K562 (cell line): ENCODE results near the gene FSTL3. TPM values are rescaled to one million over a fixed set of nuclear protein-coding genes. Genes with fewer than 3 reads are reported as not detected.

ENCODE experiments used
- CBFA2T3 ChIP-seq: fragments of 450-650 bp; IDR thresholded peaks from 2 replicates; pipeline ENCODE4 v1.6.1; 2017
- CREB3 ChIP-seq: fragments of 450-650 bp; conservative IDR thresholded peaks from 2 replicates; pipeline ENCODE4 v1.6.1; 2016; ENCODE audit warnings: missing genetic modification characterization, low read depth, mild to moderate bottlenecking, missing compliant biosample characterization, moderate library complexity
- HSF4 ChIP-seq: fragments of 250-450 bp; sonication (Bioruptor Pico); IDR thresholded peaks from 2 replicates; pipeline ENCODE4 v2.1.2; 2022; ENCODE audit warnings: mild to moderate bottlenecking, moderate library complexity, borderline replicate concordance
- NR1H2 ChIP-seq: sonication (generic); formaldehyde crosslinking; IDR thresholded peaks from 2 replicates; pipeline ENCODE4 v1.4.0; 2020; ENCODE audit warnings: mild to moderate bottlenecking, missing genetic modification reagents
- PYGO2 ChIP-seq: fragments of 450-650 bp; IDR thresholded peaks from 2 replicates; pipeline ENCODE4 v1.6.1; 2016; ENCODE audit warnings: mild to moderate bottlenecking, missing genetic modification characterization, moderate library complexity, missing compliant biosample characterization
- RBM15 ChIP-seq: fragments of 200-400 bp; formaldehyde crosslinking; IDR thresholded peaks from 2 replicates; pipeline ENCODE4 v1.6.1; 2018; ENCODE audit warnings: mild to moderate bottlenecking, low read length, moderate library complexity; ENCODE audit not compliant: insufficient read depth
- RBM39 ChIP-seq: fragments of 200-400 bp; formaldehyde crosslinking; optimal IDR thresholded peaks from 2 replicates; pipeline ENCODE3; 2018; ENCODE audit warnings: low read depth, low read length
- RREB1 ChIP-seq: fragments of 250-450 bp; sonication (Bioruptor Pico); IDR thresholded peaks from 2 replicates; pipeline ENCODE4 v1.4.0; 2020
- SRSF1 ChIP-seq: fragments of 200-400 bp; formaldehyde crosslinking; IDR thresholded peaks from 2 replicates; pipeline ENCODE4 v1.6.1; 2017; ENCODE audit warnings: mild to moderate bottlenecking, low read depth, low read length, moderate library complexity
- ZBTB33 ChIP-seq: sonication (generic); formaldehyde crosslinking; IDR thresholded peaks from 2 replicates; pipeline ENCODE4 v1.8.1; 2023; ENCODE audit warnings: mild to moderate bottlenecking, missing genetic modification reagents
- ZFX ChIP-seq: sonication (generic); formaldehyde crosslinking; IDR thresholded peaks from 2 replicates; pipeline ENCODE4 v1.8.0; 2022; ENCODE audit warnings: mild to moderate bottlenecking, missing genetic modification reagents, moderate library complexity
- ZNF766 ChIP-seq: fragments of 200-800 bp; sonication (Bioruptor generic); conservative IDR thresholded peaks from 2 replicates; pipeline ENCODE4 v1.6.1; 2016; ENCODE audit warnings: missing genetic modification characterization, missing compliant biosample characterization
- ZNF780A ChIP-seq: fragments of 250-450 bp; sonication (Bioruptor Pico); IDR thresholded peaks from 2 replicates; pipeline ENCODE4 v1.5.0; 2021; ENCODE audit warnings: mild to moderate bottlenecking
- polyA plus RNA-seq, 8 experiments: library from polyadenylated mRNA; depleted of rRNA in 4 of 8; stranded (reverse) in 5 of 8; unstranded in 3 of 8; fragments of >200 nt; fragmentation: Nextera tagmentation in 2 of 8; fragmentation: Illumina TruSeq in 1 of 8; extraction: Ambion mirVana in 2 of 8; extraction: Trizol in 1 of 8; gene quantifications; 2 replicates each; pipeline versions ENCODE4 v1.2.1 to v1.2.3, GENCODE V29; 2011 to 2014; ENCODE audit warnings: inconsistent platforms in 1 of 8, missing spikeins in 1 of 8
- total RNA-seq, 7 experiments: library from RNA; depleted of rRNA in 6 of 7; stranded (reverse); fragments of >200 nt in 6 of 7; fragmentation: Illumina TruSeq in 2 of 7; extraction: Trizol in 2 of 7; gene quantifications; 2 replicates each; pipeline versions ENCODE4 v1.2.1 to v1.2.3, GENCODE V29; 2011 to 2021; ENCODE audit warnings: low replicate concordance in 1 of 7
- TF ChIP-seq, protein P1 (sequence below): sonication (generic); formaldehyde crosslinking; IDR thresholded peaks from 2 replicates; pipeline ENCODE4 v1.8.1; 2023; ENCODE audit warnings: mild to moderate bottlenecking, missing genetic modification reagents

FSTL3 gene
- total and polyA plus RNA-seq, 9 of the 15 experiments (the other 6 are each of a cell fraction or from before 2014, with no cell fraction given) = 0.35 to 6.8 (median 4.2) TPM; not detected in 1

GRCh38 chr19:703329-703650 lies 27.1 kb downstream of the FSTL3 start (continued):
- TF ChIP-seq CREB3 (tag) (no peak), ZNF766 (CRISPR knock-in tag) (no peak), HSF4 (CRISPR knock-in tag) (no peak), RBM39 (no peak), ZBTB33 (CRISPR knock-in tag) (no peak), PYGO2 (no peak), SRSF1 (no peak), ZNF780A (CRISPR knock-in tag) (no peak), NR1H2 (no peak), RBM15 (no peak), ZFX (CRISPR knock-in tag) (peak; percentile 48), RREB1 (CRISPR knock-in tag) (no peak), CBFA2T3 (no peak)
- TF ChIP-seq, protein P1, sequence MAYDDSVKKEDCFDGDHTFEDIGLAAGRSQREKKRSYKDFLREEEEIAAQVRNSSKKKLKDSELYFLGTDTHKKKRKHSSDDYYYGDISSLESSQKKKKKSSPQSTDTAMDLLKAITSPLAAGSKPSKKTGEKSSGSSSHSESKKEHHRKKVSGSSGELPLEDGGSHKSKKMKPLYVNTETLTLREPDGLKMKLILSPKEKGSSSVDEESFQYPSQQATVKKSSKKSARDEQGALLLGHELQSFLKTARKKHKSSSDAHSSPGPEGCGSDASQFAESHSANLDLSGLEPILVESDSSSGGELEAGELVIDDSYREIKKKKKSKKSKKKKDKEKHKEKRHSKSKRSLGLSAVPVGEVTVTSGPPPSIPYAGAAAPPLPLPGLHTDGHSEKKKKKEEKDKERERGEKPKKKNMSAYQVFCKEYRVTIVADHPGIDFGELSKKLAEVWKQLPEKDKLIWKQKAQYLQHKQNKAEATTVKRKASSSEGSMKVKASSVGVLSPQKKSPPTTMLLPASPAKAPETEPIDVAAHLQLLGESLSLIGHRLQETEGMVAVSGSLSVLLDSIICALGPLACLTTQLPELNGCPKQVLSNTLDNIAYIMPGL = no peak
